ENCODE results near the gene ZNF503. TPM values are rescaled to one million over a fixed set of nuclear protein-coding genes. Genes with fewer than 3 reads are reported as not detected.
"Not testable (repeated sequence)": the region's sequence is repeated elsewhere in the genome, so short reads cannot be mapped to it uniquely, and the experiment has no call there.

The ZNF503 gene
- total RNA-seq, 1 donor, result 7.8 TPM

DNA sequence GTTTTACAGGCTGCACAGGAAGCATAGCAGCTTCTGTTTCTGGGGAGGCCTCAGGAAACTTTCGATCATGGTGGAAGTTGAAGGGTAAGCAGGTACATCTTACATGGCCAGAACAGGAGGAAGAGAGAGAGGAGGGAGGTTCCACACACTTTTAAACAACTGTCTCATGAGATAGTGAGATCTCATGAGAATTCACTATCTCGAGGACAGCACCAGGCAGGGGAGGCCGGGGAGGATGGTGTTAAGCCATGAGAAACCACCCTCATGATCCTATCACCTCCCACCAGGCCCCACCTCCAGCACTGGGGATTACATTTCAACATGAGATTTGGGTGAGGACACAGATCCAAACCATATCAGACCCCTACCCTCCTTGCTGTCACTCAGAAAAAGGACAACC lies 23.7 kb downstream of the ZNF503 start:
- no peak overlapping the region for H3K4me3 ChIP-seq (ENCODE audit: low read depth, low read length)
- TF ChIP-seq, protein P1, sequence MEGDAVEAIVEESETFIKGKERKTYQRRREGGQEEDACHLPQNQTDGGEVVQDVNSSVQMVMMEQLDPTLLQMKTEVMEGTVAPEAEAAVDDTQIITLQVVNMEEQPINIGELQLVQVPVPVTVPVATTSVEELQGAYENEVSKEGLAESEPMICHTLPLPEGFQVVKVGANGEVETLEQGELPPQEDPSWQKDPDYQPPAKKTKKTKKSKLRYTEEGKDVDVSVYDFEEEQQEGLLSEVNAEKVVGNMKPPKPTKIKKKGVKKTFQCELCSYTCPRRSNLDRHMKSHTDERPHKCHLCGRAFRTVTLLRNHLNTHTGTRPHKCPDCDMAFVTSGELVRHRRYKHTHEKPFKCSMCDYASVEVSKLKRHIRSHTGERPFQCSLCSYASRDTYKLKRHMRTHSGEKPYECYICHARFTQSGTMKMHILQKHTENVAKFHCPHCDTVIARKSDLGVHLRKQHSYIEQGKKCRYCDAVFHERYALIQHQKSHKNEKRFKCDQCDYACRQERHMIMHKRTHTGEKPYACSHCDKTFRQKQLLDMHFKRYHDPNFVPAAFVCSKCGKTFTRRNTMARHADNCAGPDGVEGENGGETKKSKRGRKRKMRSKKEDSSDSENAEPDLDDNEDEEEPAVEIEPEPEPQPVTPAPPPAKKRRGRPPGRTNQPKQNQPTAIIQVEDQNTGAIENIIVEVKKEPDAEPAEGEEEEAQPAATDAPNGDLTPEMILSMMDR (IDR thresholded peaks at IDR 0.05; ENCODE audit: insufficient read depth, low read depth, low read length), result no peak
- no peak for DNase-seq (ENCODE audit: low read depth)

DNA sequence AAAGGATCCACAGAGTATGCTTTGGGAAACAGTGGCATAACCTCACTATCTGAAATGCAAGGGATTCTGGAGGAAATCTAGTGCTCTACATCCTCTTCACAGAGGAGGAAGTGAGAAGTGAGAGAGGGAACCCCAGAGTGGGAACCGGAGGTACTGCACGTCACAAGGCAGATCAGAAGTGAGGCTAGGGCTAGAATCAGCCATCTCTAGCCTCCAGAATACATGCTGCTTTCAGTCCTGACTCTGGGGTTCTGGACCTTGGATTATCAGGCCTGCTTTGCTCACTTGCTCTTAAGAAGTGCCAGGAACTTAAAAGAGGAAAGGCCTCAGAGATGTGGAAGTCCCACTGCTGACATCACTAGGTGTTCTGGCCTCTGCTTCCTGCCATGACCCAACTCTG lies 25.7 kb downstream of the ZNF503 start:
- H3K4me3 ChIP-seq (ENCODE audit: low read depth, low read length), result no peak overlapping the region
- DNase-seq (ENCODE audit: low read depth), result no peak
- TF ChIP-seq, protein P1 (IDR thresholded peaks at IDR 0.05; ENCODE audit: insufficient read depth, low read depth, low read length), result no peak

DNA sequence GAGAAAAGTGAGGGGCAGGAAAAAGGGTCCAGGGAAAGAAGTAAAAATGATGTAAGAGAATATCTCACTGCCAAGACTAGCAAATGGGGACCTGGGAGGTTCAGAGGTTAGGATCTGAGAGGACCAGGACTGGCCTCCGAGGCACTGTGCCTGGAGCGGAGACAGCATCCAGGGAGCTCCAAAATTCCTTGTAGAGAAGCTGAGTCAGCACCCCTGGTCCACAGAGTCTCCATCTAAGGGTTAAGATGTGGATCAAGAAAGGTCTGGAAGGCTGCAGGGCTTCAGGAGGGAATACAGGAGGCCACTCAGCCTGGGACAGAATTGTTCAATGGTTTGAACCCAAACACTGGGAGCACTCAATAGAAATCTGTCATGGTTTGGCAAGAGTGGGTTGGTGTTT lies 30.6 kb downstream of the ZNF503 start:
- no peak overlapping the region for H3K4me3 ChIP-seq (ENCODE audit: low read depth, low read length)
- TF ChIP-seq, protein P1 (IDR thresholded peaks at IDR 0.05; ENCODE audit: insufficient read depth, low read depth, low read length), result no peak
- DNase-seq (ENCODE audit: low read depth), result no peak

DNA sequence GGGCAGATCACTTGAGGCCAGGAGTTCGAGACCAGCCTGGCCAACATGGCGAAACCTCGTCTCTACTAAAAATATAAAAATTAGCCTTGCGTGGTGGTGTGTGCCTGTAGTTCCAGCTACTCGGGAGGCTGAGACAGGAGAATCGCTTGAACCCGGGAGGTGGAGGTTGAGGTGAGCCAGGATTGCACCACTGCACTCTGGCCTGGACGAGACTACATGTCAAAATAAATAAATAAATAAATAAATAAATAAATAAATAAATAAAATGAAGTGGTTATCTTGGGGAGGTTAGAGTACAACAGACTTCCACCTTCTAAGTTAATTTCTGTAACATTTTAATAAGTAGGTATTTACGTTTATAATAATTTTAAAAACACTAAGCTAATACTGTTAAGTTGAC lies 31.7 kb downstream of the ZNF503 start:
- not testable (repeated sequence) for H3K4me3 ChIP-seq (ENCODE audit: low read depth, low read length); DNase-seq (ENCODE audit: low read depth)

DNA sequence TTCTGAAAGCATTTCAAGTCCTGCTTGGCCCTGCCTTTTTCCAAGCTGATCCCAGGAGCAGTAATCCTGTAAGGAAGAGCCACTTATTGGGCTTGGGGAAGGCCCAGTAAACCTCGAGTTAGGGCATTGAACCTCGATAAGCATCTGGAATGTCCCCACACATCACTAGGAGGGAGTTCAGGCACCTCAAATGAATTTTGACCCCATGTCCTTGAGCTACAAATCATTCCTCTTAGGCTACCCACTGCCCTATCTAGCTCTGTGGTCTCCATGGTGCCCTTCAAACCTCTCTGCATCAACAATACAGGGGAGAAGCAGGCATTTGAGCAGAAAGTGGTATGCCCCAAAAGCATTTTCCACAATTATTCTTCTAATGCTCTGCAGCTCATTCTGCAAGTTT lies 33.7 kb downstream of the ZNF503 start:
- TF ChIP-seq, protein P1 (IDR thresholded peaks at IDR 0.05; ENCODE audit: insufficient read depth, low read depth, low read length), result no peak
- H3K4me3 ChIP-seq (ENCODE audit: low read depth, low read length), result no peak overlapping the region
- no peak for DNase-seq (ENCODE audit: low read depth)

DNA sequence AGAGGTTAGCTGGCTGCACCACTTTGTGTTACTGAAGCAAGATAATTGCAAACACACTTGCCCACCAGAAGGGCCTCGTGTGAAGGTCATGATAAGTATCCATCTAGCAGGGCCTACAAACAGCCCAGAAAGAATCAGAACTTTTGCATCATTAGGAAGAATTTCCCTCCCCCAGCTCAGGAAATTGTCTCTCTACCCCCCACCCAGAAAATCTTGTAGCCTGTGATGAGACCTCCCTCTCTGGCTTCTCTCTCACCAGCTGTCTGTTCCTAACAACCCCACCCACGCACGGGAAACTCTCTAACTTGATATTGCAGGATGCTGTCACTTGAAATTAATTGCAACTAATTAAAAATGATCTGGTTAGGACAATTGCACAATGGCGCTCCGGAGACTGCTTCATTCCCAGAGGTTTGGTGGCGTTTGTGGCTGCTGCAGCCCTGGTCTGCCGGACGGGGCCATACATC lies 34.5 kb downstream of the ZNF503 start:
- no peak overlapping the region for H3K4me3 ChIP-seq (ENCODE audit: low read depth, low read length)
- DNase-seq (ENCODE audit: low read depth), result peak; percentile 36
- TF ChIP-seq, protein P1 (IDR thresholded peaks at IDR 0.05; ENCODE audit: insufficient read depth, low read depth, low read length), result no peak

DNA sequence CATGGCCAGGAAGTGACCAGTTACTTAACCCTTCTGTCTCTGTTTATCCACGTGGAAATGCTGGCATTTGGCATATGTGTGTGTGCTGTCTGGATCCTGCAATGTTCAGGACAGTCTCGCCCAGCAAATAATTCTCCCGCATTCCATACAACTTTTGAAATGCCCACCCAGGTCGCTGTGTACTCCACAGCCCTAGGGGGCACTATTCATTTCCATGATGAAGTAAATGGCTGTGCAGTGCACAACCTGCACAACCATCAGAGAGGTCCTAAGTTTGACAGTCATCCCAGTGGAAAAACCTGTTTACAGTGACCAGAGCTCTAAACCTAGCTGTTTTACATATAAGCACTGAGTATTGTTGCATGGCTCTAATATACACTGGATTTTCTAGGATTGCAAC lies 38.1 kb downstream of the ZNF503 start:
- H3K4me3 ChIP-seq (ENCODE audit: low read depth, low read length), result no peak overlapping the region

DNA sequence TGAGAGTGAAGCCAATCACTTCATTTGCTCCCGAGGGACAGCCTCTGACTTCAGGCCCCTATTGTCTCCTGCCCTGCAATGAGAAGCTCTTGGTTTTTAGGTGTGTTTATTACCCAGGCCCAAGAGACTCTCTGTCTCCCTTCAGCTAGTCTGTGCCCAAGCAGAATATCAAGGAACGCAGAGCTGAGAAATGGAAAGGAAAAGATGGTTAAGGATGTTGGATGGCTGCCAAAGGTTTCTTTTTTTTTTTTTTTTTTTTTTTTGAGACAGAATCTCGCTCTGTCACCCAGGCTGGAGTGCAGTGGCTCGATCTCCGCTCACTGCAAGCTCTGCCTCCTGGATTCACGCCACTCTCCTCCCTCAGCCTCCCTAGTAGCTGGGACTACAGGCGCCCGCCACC lies 41.7 kb downstream of the ZNF503 start:
- DNase-seq (ENCODE audit: low read depth); H3K4me3 ChIP-seq (ENCODE audit: low read depth, low read length): not testable (repeated sequence)

More for the DNA sequence above, 38.1 kb downstream of the ZNF503 start:
- DNase-seq (ENCODE audit: low read depth), result no peak
- TF ChIP-seq, protein P1 (IDR thresholded peaks at IDR 0.05; ENCODE audit: insufficient read depth, low read depth, low read length), result no peak

All from fibroblast of villous mesenchyme (primary cell).